OCI-LY3 (cell line): ENCODE results near the gene NRG2.

ENCODE experiments used
- H2AFZ ChIP-seq: fragments of 200-600, 300-600 bp; shearing (Covaris generic); 2 replicates; pipeline ENCODE4 v1.6.0; 2014; ENCODE audit warnings: antibody characterized with exemption, low read depth, low read length
- H3K27ac ChIP-seq: fragments of 200-600, 300-600 bp; sonication (generic); 2 replicates; pipeline ENCODE4 v1.5.1; 2014; ENCODE audit warnings: mild to moderate bottlenecking, low read length, moderate library complexity, mixed read lengths
- H3K27me3 ChIP-seq: fragments of 200-600, 300-600 bp; sonication (generic); 2 replicates; pipeline ENCODE4 v1.6.1; 2014; ENCODE audit warnings: low read depth, low read length, mixed read lengths
- H3K36me3 ChIP-seq: fragments of 200-600, 300-600 bp; sonication (generic); replicated peaks from 2 replicates; pipeline ENCODE3; 2014; ENCODE audit warnings: low read depth, low read length, mixed read lengths
- H3K4me1 ChIP-seq: fragments of 300-600, 200-600 bp; sonication (generic); 2 replicates; pipeline ENCODE4 v1.6.1; 2014; ENCODE audit warnings: low read length, mixed read lengths
- H3K4me2 ChIP-seq: fragments of 200-600, 300-600 bp; sonication (generic); 2 replicates; pipeline ENCODE4 v1.6.1; 2014; ENCODE audit warnings: low read length, mixed read lengths
- H3K4me3 ChIP-seq: fragments of 300-600, 200-600 bp; sonication (generic); 2 replicates; pipeline ENCODE4 v1.5.1; 2014; ENCODE audit warnings: antibody characterized with exemption, mild to moderate bottlenecking, low read length, moderate library complexity
- H3K79me2 ChIP-seq: fragments of 300-600, 200-600 bp; shearing (Covaris generic); 2 replicates; pipeline ENCODE4 v1.6.1; 2014; ENCODE audit warnings: mild to moderate bottlenecking, low read length, mixed read lengths
- H3K9ac ChIP-seq: fragments of 300-600, 200-600 bp; shearing (Covaris generic); 2 replicates; pipeline ENCODE4 v1.6.0; 2014; ENCODE audit warnings: mild to moderate bottlenecking, low read length, moderate library complexity
- H3K9me3 ChIP-seq: fragments of 200-600, 300-600 bp; shearing (Covaris generic); 2 replicates; pipeline ENCODE4 v1.6.1; 2014; ENCODE audit warnings: low read length, mixed read lengths; ENCODE audit not compliant: insufficient read depth
- H4K20me1 ChIP-seq: fragments of 200-600, 300-600 bp; sonication (generic); 2 replicates; pipeline ENCODE4 v1.6.1; 2016; ENCODE audit warnings: low read length, mixed read lengths; ENCODE audit not compliant: insufficient read depth
- EZH2phosphoT487 ChIP-seq: fragments of 200-600 bp; shearing (Covaris generic); IDR thresholded peaks from 2 replicates; pipeline ENCODE4 v1.6.1; 2018; ENCODE audit warnings: antibody characterized with exemption, mixed run types, low read depth
- TF ChIP-seq, protein P1 (sequence below): fragments of 200-600, 300-600 bp; sonication (generic); IDR thresholded peaks from 2 replicates; pipeline ENCODE4 v1.5.1; 2014; ENCODE audit warnings: antibody characterized with exemption, low read length, low read depth

Gene NRG2

DNA sequence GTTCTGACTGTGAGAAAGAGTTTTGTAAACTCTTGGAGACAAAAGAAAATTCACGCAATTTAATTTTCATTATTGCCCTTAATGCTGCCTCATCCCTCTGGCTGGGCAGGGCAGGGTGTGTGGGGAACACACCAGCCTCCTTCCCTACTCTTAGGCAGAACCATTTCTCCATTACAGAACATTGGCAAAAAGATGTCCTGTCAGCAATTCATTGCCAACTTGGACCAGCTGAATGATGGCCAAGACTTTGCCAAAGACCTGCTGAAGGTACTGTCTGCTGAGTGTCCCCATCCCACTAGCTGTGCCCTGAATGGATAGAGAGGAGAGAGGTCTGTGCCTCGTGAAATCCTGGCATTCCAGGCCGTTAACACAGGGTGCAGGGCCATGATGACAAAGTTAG, 209.6 kb downstream of the NRG2 start:
- peaks cover 14% of the 10 kb centered on the region; the same call in 1 of the 2 replicates for H3K27me3 ChIP-seq
- H3K4me2 ChIP-seq = no peak overlapping the region
- no peak overlapping the region for H2AFZ ChIP-seq
- no peak overlapping the region for H3K4me3 ChIP-seq
- TF ChIP-seq, protein P1, sequence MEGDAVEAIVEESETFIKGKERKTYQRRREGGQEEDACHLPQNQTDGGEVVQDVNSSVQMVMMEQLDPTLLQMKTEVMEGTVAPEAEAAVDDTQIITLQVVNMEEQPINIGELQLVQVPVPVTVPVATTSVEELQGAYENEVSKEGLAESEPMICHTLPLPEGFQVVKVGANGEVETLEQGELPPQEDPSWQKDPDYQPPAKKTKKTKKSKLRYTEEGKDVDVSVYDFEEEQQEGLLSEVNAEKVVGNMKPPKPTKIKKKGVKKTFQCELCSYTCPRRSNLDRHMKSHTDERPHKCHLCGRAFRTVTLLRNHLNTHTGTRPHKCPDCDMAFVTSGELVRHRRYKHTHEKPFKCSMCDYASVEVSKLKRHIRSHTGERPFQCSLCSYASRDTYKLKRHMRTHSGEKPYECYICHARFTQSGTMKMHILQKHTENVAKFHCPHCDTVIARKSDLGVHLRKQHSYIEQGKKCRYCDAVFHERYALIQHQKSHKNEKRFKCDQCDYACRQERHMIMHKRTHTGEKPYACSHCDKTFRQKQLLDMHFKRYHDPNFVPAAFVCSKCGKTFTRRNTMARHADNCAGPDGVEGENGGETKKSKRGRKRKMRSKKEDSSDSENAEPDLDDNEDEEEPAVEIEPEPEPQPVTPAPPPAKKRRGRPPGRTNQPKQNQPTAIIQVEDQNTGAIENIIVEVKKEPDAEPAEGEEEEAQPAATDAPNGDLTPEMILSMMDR = no peak
- TF ChIP-seq EZH2phosphoT487 = no peak
- no peak overlapping the region for H3K9ac ChIP-seq
- no peaks in the 10 kb centered on the region for H3K4me1 ChIP-seq
- H3K9me3 ChIP-seq = no peaks in the 10 kb centered on the region
- H4K20me1 ChIP-seq = no peaks in the 10 kb centered on the region
- no peaks in the 10 kb centered on the region for H3K36me3 ChIP-seq
- no peak overlapping the region for H3K27ac ChIP-seq
- no peaks in the 10 kb centered on the region for H3K79me2 ChIP-seq

DNA sequence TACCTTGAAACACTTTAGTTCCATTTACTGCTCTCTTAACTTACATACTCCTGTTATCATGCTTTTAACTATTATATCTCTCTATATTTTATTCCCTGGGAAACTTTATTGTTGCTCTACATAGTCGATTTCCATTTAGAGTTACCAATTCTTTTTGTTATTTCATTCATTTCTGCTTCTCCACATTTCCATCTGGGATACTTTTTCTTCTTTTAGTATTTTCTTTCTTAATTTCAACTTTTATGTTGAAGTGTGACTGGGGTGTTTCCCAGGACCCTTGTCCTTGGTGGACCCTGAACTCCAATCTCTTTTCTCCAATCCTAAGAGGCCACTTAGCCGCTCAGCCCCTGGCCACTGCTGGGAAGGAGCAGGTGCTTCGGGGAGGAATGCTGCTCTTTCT, 211.5 kb downstream of the NRG2 start:
- TF ChIP-seq, protein P1 = no peak

DNA sequence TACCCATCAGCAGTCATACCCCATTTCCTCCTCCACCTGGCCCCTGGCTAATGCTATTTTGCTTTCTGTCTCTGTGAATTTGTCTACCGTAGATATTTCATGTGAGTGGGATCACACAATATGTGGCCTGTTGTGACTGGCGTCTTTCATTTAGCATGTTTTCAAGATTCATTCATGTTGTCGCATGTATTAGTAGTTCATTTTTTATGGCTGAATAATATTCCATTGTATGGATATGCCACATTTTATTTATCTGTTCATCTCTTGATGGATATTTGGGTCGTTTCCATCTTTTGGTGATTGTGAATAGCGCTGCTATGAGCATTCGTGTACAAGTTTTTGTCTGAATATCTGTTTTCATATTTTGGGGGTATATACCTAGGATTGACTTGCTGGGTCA, 213.6 kb downstream of the NRG2 start:
- peaks cover 14% of the 10 kb centered on the region; the same call in 1 of the 2 replicates for H3K27me3 ChIP-seq
- no peaks in the 10 kb centered on the region for H4K20me1 ChIP-seq
- no peak overlapping the region for H3K4me2 ChIP-seq
- TF ChIP-seq, protein P1 = no peak
- no peak for TF ChIP-seq EZH2phosphoT487
- H3K4me3 ChIP-seq = no peak overlapping the region
- H2AFZ ChIP-seq = no peak overlapping the region
- no peaks in the 10 kb centered on the region for H3K9me3 ChIP-seq
- no peaks in the 10 kb centered on the region for H3K36me3 ChIP-seq
- no peak overlapping the region for H3K9ac ChIP-seq
- H3K4me1 ChIP-seq = no peaks in the 10 kb centered on the region
- H3K27ac ChIP-seq = no peak overlapping the region
- H3K79me2 ChIP-seq = no peaks in the 10 kb centered on the region

More for the DNA sequence above, 211.5 kb downstream of the NRG2 start:
- Histone ChIP-seq H3K4me2 (no peak overlapping the region), H3K79me2 (no peaks in the 10 kb centered on the region), H3K9me3 (no peaks in the 10 kb centered on the region), H3K27me3 (peaks cover 14% of the 10 kb centered on the region; the same call in 1 of the 2 replicates), H3K4me1 (no peaks in the 10 kb centered on the region), H3K9ac (no peak overlapping the region), H3K36me3 (no peaks in the 10 kb centered on the region), H3K27ac (no peak overlapping the region), H3K4me3 (no peak overlapping the region), H4K20me1 (no peaks in the 10 kb centered on the region), H2AFZ (no peak overlapping the region)

DNA sequence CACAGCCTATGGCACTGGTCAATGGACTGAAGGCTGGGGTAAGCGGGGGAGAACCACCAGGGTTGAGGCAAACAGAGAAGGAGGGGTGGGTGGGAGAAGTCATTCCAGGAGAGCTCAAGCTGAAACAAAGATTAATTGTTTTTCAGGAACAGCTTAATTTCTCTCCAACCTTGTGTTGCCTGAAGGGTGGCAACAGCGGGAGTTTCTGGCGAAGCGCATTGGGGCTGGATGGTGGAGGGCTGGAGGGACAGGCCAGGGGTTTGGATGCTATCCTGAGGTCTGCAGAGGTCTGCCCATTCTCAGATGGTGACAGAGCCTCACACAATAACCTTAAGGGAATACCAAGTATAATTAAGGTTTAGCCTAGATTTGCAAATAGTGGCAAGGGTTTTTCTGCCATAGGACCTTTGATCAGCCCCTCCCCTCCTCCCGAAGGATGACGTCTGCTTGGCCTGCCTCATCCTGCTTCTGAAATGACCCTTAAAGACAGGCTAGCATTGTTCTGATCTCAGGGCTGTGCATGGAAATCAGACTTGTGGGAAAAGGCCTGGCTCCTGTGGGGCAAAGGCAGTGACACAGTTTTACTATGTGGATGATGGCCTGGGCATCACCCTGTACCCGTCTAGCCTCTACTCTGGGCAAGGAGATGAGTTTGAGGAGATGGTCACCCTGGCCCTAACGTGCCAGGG, 214.7 kb downstream of the NRG2 start:
- TF ChIP-seq, protein P1 = no peak
- TF ChIP-seq EZH2phosphoT487 = no peak
- Histone ChIP-seq H3K9me3 (no peaks in the 10 kb centered on the region), H3K36me3 (no peaks in the 10 kb centered on the region), H4K20me1 (no peaks in the 10 kb centered on the region), H3K27ac (no peak overlapping the region), H3K79me2 (no peaks in the 10 kb centered on the region), H3K4me1 (no peaks in the 10 kb centered on the region), H3K9ac (no peak overlapping the region), H3K27me3 (peaks cover 13% of the 10 kb centered on the region; the same call in 1 of the 2 replicates), H3K4me3 (no peak overlapping the region), H3K4me2 (no peak overlapping the region), H2AFZ (no peak overlapping the region)
